ENCODE measurements around the gene CHP2. TPM values are rescaled to one million over a fixed set of nuclear protein-coding genes. Genes with fewer than 3 reads are reported as not detected.
A peak's percentile ranks its signal among the peaks of the same experiment; 100 is the strongest.

The CHP2 gene
- total and polyA plus RNA-seq, 2 of the 13 experiments (the other 11 are each of a cell fraction or from before 2014, with no cell fraction given) = not detected

GRCh38 chr16:23724785-23725131 is 30.1 kb upstream of the CHP2 start:
- ATAC-seq = no peak
- H3K9ac ChIP-seq (ENCODE audit: insufficient read depth, low read depth, low read length) = no peak overlapping the region
- no peak overlapping the region for H3K27ac ChIP-seq (ENCODE audit: extremely low read length, insufficient read depth, low read length)
- FAIRE-seq = no peak
- ChIA-PET POLR2A (no interaction called here), CTCF (ENCODE audit: low intra/inter-chr PET ratio, low total read pairs) (no interaction called here)
- H3K79me2 ChIP-seq (ENCODE audit: insufficient read depth, low read length) = no peaks in the 10 kb centered on the region
- intact Hi-C loops (cut with micrococcal nuclease; ENCODE audit: unreplicated experiment) (loop anchor here (5.0 kb wide), 1 partner anchor 82 kb away; the partner anchor contains the start of genes DCTN5 and PALB2), in situ Hi-C loops (cut with HindIII; ENCODE audit: extremely low pct_ligation_motif_present, low pct_unique_long_range_greater_than_20kb) (no loop called here)
- H3K9me3 ChIP-seq (ENCODE audit: low read length) = peaks cover 5% of the 10 kb centered on the region; the same call in 1 of the 2 replicates
- H3K27me3 ChIP-seq (ENCODE audit: control insufficient read depth in 1 of 2, insufficient read depth in 2 of 2, low read length in 2 of 2) = no peaks in the 10 kb centered on the region
- no peak overlapping the region for H3K4me2 ChIP-seq (ENCODE audit: low read depth, low read length)
- no peak overlapping the region for H3K4me3 ChIP-seq (replicated peaks in 1 of 3; ENCODE audit: insufficient read depth in 1 of 3, low read depth in 2 of 3, low read length in 3 of 3)
- no peaks in the 10 kb centered on the region for H3K36me3 ChIP-seq (replicated peaks in 1 of 2; ENCODE audit: control insufficient read depth in 1 of 2, insufficient read depth in 2 of 2, low read length in 2 of 2)
- no peaks in the 10 kb centered on the region for H4K20me1 ChIP-seq (ENCODE audit: insufficient read depth, low read length)
- BruUV-seq (replicated peaks) = no TSS peak
- no peak overlapping the region for H2AFZ ChIP-seq (ENCODE audit: low read length)
- H3K4me1 ChIP-seq (ENCODE audit: insufficient read depth, low read length) = peaks cover 33% of the 10 kb centered on the region
- 43% methylated on average over 3 of the region's 3 CpGs for WGBS (ENCODE audit: low lambda C conversion rate)
- TF ChIP-seq ZNF121 (CRISPR knock-in tag; IDR thresholded peaks at IDR 0.05) (peak; percentile 74; the same call in 1 of the 2 replicates), KLF15 (CRISPR knock-in tag; IDR thresholded peaks at IDR 0.05; ENCODE audit: borderline replicate concordance) (no peak), MAFK (conservative IDR thresholded peaks at IDR 0.05 in 1 of 2, IDR thresholded peaks at IDR 0.05 in 1 of 2; ENCODE audit: low read length in 2 of 2) (peak in 1 of 2 experiments; percentile 37; a peak in 2 of 4 replicates)
- TF ChIP-seq, protein P1, sequence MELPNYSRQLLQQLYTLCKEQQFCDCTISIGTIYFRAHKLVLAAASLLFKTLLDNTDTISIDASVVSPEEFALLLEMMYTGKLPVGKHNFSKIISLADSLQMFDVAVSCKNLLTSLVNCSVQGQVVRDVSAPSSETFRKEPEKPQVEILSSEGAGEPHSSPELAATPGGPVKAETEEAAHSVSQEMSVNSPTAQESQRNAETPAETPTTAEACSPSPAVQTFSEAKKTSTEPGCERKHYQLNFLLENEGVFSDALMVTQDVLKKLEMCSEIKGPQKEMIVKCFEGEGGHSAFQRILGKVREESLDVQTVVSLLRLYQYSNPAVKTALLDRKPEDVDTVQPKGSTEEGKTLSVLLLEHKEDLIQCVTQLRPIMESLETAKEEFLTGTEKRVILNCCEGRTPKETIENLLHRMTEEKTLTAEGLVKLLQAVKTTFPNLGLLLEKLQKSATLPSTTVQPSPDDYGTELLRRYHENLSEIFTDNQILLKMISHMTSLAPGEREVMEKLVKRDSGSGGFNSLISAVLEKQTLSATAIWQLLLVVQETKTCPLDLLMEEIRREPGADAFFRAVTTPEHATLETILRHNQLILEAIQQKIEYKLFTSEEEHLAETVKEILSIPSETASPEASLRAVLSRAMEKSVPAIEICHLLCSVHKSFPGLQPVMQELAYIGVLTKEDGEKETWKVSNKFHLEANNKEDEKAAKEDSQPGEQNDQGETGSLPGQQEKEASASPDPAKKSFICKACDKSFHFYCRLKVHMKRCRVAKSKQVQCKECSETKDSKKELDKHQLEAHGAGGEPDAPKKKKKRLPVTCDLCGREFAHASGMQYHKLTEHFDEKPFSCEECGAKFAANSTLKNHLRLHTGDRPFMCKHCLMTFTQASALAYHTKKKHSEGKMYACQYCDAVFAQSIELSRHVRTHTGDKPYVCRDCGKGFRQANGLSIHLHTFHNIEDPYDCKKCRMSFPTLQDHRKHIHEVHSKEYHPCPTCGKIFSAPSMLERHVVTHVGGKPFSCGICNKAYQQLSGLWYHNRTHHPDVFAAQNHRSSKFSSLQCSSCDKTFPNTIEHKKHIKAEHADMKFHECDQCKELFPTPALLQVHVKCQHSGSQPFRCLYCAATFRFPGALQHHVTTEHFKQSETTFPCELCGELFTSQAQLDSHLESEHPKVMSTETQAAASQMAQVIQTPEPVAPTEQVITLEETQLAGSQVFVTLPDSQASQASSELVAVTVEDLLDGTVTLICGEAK (IDR thresholded peaks at IDR 0.05) = no peak
- TF ChIP-seq, protein P1 (CRISPR knock-in tag; IDR thresholded peaks at IDR 0.05) = no peak
- DNase-seq (ENCODE audit: low spot score) = no peak

Measured in HepG2 (cell line).